Trophoblast cell (in vitro differentiated cells and primary cell): ENCODE data around the gene WDR37.

Experiments
- DNase-seq, 2 donors: peaks; one replicate each; pipeline ENCODE4 v3.0.0-alpha.2; 2016
- H2AFZ ChIP-seq: 2 replicates; pipeline ENCODE4 v1.6.1; 2013; ENCODE audit warnings: low read length, moderate library complexity, mild to moderate bottlenecking; ENCODE audit not compliant: insufficient read depth, poor library complexity
- H2AK5ac ChIP-seq: 2 replicates; pipeline ENCODE4 v1.6.1; 2013; ENCODE audit warnings: mild to moderate bottlenecking, low read length
- H2BK120ac ChIP-seq: 2 replicates; pipeline ENCODE4 v1.6.1; 2013; ENCODE audit warnings: low read length, mild to moderate bottlenecking, moderate library complexity; ENCODE audit not compliant: insufficient read depth, poor library complexity
- H2BK12ac ChIP-seq: 2 replicates; pipeline ENCODE4 v1.6.1; 2013; ENCODE audit warnings: mild to moderate bottlenecking, low read length, moderate library complexity
- H2BK5ac ChIP-seq: 2 replicates; pipeline ENCODE4 v1.6.1; 2013; ENCODE audit warnings: low read length, low read depth, moderate library complexity, mild to moderate bottlenecking; ENCODE audit not compliant: poor library complexity
- H3K14ac ChIP-seq: 2 replicates; pipeline ENCODE4 v1.6.1; 2013; ENCODE audit warnings: mild to moderate bottlenecking, low read length
- H3K18ac ChIP-seq: 2 replicates; pipeline ENCODE4 v1.6.1; 2013; ENCODE audit warnings: mild to moderate bottlenecking, low read length
- H3K23ac ChIP-seq: 2 replicates; pipeline ENCODE4 v1.6.1; 2013; ENCODE audit warnings: low read length
- H3K27ac ChIP-seq: 2 replicates; pipeline ENCODE4 v1.5.1; 2013; ENCODE audit warnings: low read depth, mild to moderate bottlenecking, inconsistent platforms, low read length, moderate library complexity
- H3K27me3 ChIP-seq: 2 replicates; pipeline ENCODE4 v1.6.1; 2013; ENCODE audit warnings: inconsistent platforms, mild to moderate bottlenecking, low read length, moderate library complexity; ENCODE audit not compliant: insufficient read depth
- H3K36me3 ChIP-seq, 2 experiments: 1 replicate in 1 of 2; 2 replicates in 1 of 2; pipeline ENCODE4 v1.6.1; 2013; ENCODE audit warnings: low read length in 2 of 2, mild to moderate bottlenecking in 2 of 2, moderate library complexity in 1 of 2; ENCODE audit not compliant: insufficient read depth in 2 of 2, control insufficient read depth in 1 of 2
- H3K4ac ChIP-seq: 2 replicates; pipeline ENCODE4 v1.6.1; 2013; ENCODE audit warnings: low read depth, mild to moderate bottlenecking, low read length, moderate library complexity
- H3K4me1 ChIP-seq, 2 experiments: 1 replicate in 1 of 2; 2 replicates in 1 of 2; pipeline ENCODE4 v1.6.1; 2013; ENCODE audit warnings: low read length in 2 of 2, mild to moderate bottlenecking in 2 of 2, moderate library complexity in 1 of 2; ENCODE audit not compliant: insufficient read depth in 2 of 2, control insufficient read depth in 1 of 2
- H3K4me2 ChIP-seq: 2 replicates; pipeline ENCODE4 v1.6.1; 2013; ENCODE audit warnings: inconsistent platforms, mild to moderate bottlenecking, low read length, moderate library complexity
- H3K4me3 ChIP-seq: 2 replicates; pipeline ENCODE4 v1.5.1; 2013; ENCODE audit warnings: mild to moderate bottlenecking, low read depth, low read length, inconsistent platforms
- H3K79me1 ChIP-seq: one replicate; pipeline ENCODE4 v1.6.1; 2013; ENCODE audit warnings: low read length
- H3K79me2 ChIP-seq: 2 replicates; pipeline ENCODE4 v1.6.1; 2013; ENCODE audit warnings: low read length, mild to moderate bottlenecking; ENCODE audit not compliant: control insufficient read depth, insufficient read depth, poor library complexity
- H3K9ac ChIP-seq: 2 replicates; pipeline ENCODE4 v1.6.1; 2013; ENCODE audit warnings: mild to moderate bottlenecking, low read length
- H3K9me3 ChIP-seq: 2 replicates; pipeline ENCODE4 v1.6.1; 2013; ENCODE audit warnings: low read depth, mild to moderate bottlenecking, control low read depth, inconsistent platforms, low read length; ENCODE audit not compliant: insufficient read depth
- H4K12ac ChIP-seq: 2 replicates; pipeline ENCODE4 v1.6.1; 2013; ENCODE audit warnings: low read depth, mild to moderate bottlenecking, low read length, moderate library complexity
- H4K8ac ChIP-seq: 2 replicates; pipeline ENCODE4 v1.6.1; 2013; ENCODE audit warnings: low read depth, mild to moderate bottlenecking, low read length, moderate library complexity
- H4K91ac ChIP-seq: one replicate; pipeline ENCODE4 v1.6.1; 2013; ENCODE audit warnings: low read depth, mild to moderate bottlenecking, low read length, moderate library complexity
- WGBS: extraction: QIAGEN DNeasy Blood & Tissue Kit; methylation state at CpG from one replicate; pipeline ENCODE4 v1.1.7; 2013; ENCODE audit warnings: missing lambda C conversion rate; ENCODE audit not compliant: insufficient read length, insufficient coverage; ENCODE audit errors: extremely low coverage; 5-methylcytosine and 5-hydroxymethylcytosine counted together

The WDR37 gene

DNA sequence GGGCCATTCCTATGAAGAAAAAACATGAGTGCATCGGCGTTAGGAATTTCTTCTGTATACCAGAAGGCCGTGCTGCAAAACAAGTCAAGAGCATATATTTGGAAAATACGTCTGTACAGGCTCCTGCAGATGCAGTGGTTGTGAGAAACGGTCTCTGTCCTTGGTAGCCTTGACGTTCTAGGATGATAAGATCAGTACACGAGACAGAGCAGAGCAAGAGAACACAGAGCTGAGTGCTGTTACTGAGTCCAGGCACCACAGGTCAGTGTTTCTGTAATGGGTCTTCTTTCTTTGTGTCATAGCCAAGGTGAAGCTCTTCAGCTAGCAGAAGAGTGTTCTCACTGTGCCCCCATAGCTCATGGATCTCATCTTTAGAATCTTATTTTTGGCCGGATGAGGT, 62.8 kb downstream of the WDR37 start:
- Histone ChIP-seq H3K4ac (no peak overlapping the region), H3K4me2 (no peak overlapping the region), H3K27me3 (no peaks in the 10 kb centered on the region), H2BK120ac (no peak overlapping the region), H3K9me3 (peaks cover 1% of the 10 kb centered on the region), H4K8ac (no peak overlapping the region), H3K79me2 (peaks cover 1% of the 10 kb centered on the region), H3K27ac (no peak overlapping the region), H2AFZ (no peak overlapping the region), H3K4me1 (no peaks in the 10 kb centered on the region), H2AK5ac (no peak overlapping the region), H2BK5ac (no peak overlapping the region), H2BK12ac (no peak overlapping the region), H3K18ac (no peak overlapping the region), H4K12ac (no peak overlapping the region), H3K9ac (no peak overlapping the region), H3K23ac (no peak overlapping the region), H4K91ac (no peak overlapping the region), H3K79me1 (no peaks in the 10 kb centered on the region), H3K14ac (no peak overlapping the region), H3K4me3 (no peak overlapping the region), H3K36me3 (peaks cover 46 to 59% of the 10 kb centered on the region in 2 experiments)
- DNase-seq = no peak
- no CpG with 5 or more reads among the region's 8 CpGs for WGBS

DNA sequence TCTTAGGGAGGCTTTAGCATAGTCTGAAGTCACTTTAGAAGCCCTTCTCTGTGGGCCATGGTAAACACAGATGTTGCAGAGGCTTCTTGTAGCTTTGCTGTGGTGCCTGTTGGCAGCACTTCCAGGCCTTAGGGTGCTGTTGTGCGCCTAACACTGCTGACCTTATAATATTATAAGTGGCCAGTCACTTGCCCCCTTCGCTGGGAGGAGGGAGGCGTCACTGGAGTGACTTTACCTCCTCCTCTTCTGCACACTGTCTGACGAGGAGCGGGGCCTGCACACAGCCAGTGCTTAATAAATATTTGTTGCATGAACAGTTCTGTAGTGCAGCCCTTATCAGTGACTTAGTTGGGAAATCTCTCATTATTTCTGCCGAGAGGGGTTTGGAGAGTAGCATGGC, 63.3 kb downstream of the WDR37 start:
- H4K91ac ChIP-seq = no peak overlapping the region
- no peak overlapping the region for H3K23ac ChIP-seq
- no peak overlapping the region for H3K4me3 ChIP-seq
- no peaks in the 10 kb centered on the region for H3K79me1 ChIP-seq
- no peak overlapping the region for H4K12ac ChIP-seq
- no peak overlapping the region for H3K4me2 ChIP-seq
- H2BK120ac ChIP-seq = no peak overlapping the region
- H2AK5ac ChIP-seq = no peak overlapping the region
- H3K36me3 ChIP-seq = peaks cover 49 to 60% of the 10 kb centered on the region in 2 experiments
- H3K18ac ChIP-seq = no peak overlapping the region
- H3K4me1 ChIP-seq = no peaks in the 10 kb centered on the region
- H3K4ac ChIP-seq = no peak overlapping the region
- DNase-seq = no peak
- H3K14ac ChIP-seq = no peak overlapping the region
- no peak overlapping the region for H2BK5ac ChIP-seq
- H3K27ac ChIP-seq = no peak overlapping the region
- no peak overlapping the region for H2BK12ac ChIP-seq
- no peak overlapping the region for H4K8ac ChIP-seq
- WGBS = no CpG with 5 or more reads among the region's 6 CpGs
- H3K27me3 ChIP-seq = no peaks in the 10 kb centered on the region
- peaks cover 2% of the 10 kb centered on the region for H3K9me3 ChIP-seq
- no peak overlapping the region for H3K9ac ChIP-seq
- H2AFZ ChIP-seq = no peak overlapping the region
- peaks cover 1% of the 10 kb centered on the region for H3K79me2 ChIP-seq

DNA sequence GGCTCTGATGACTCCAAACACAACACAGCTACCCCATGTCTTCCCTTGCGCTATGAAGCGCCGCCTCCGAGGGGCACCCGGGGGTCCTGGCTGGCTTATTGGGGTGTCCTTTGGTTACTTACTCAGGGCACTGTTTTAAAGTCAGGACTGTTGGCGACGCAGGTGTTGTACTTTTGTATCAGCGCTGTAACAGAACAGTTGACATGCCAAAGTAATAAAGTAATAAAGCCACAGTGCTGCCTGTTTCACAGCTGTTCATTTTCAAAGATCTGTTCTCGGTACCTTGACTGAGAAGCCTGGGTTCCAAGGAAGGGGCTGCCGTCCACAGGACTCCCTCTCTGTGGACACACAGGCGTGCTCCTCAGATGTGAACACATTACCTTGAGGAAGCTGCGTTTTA, 64.1 kb downstream of the WDR37 start:
- Histone ChIP-seq H3K9me3 (peaks cover 2% of the 10 kb centered on the region), H2AK5ac (no peak overlapping the region), H2BK5ac (no peak overlapping the region), H3K18ac (no peak overlapping the region), H3K9ac (no peak overlapping the region), H3K14ac (no peak overlapping the region), H2BK12ac (no peak overlapping the region), H3K4me1 (no peaks in the 10 kb centered on the region), H3K79me1 (no peaks in the 10 kb centered on the region), H4K12ac (no peak overlapping the region), H3K27me3 (no peaks in the 10 kb centered on the region), H3K23ac (no peak overlapping the region), H3K36me3 (peaks cover 50 to 61% of the 10 kb centered on the region in 2 experiments), H4K91ac (no peak overlapping the region), H3K79me2 (no peaks in the 10 kb centered on the region), H2AFZ (no peak overlapping the region), H3K4ac (no peak overlapping the region), H3K4me3 (no peak overlapping the region), H4K8ac (no peak overlapping the region), H2BK120ac (no peak overlapping the region), H3K4me2 (no peak overlapping the region), H3K27ac (no peak overlapping the region)
- DNase-seq = no peak
- WGBS = no CpG with 5 or more reads among the region's 12 CpGs

GRCh38 chr10:1120801-1121211, 64.6 kb downstream of the WDR37 start:
- peaks cover 2% of the 10 kb centered on the region for H3K9me3 ChIP-seq
- no peak overlapping the region for H4K12ac ChIP-seq
- H3K9ac ChIP-seq = no peak overlapping the region
- no peak overlapping the region for H3K23ac ChIP-seq
- no peak overlapping the region for H2BK120ac ChIP-seq
- H2BK12ac ChIP-seq = no peak overlapping the region
- no peak overlapping the region for H3K4ac ChIP-seq
- no peak overlapping the region for H2BK5ac ChIP-seq
- no peak for DNase-seq
- no peak overlapping the region for H3K27ac ChIP-seq
- no peak overlapping the region for H3K4me3 ChIP-seq
- H3K36me3 ChIP-seq = peaks cover 51 to 59% of the 10 kb centered on the region in 2 experiments
- H2AK5ac ChIP-seq = no peak overlapping the region
- no peaks in the 10 kb centered on the region for H3K79me2 ChIP-seq
- H3K79me1 ChIP-seq = no peaks in the 10 kb centered on the region
- no peak overlapping the region for H3K18ac ChIP-seq
- no peak overlapping the region for H3K14ac ChIP-seq
- no peak overlapping the region for H4K91ac ChIP-seq
- no peak overlapping the region for H3K4me2 ChIP-seq
- no peak overlapping the region for H4K8ac ChIP-seq
- H2AFZ ChIP-seq = no peak overlapping the region
- H3K27me3 ChIP-seq = no peaks in the 10 kb centered on the region
- no CpG with 5 or more reads among the region's 22 CpGs for WGBS
- no peaks in the 10 kb centered on the region for H3K4me1 ChIP-seq
